IPS-18a (cell line): ENCODE measurements around the gene ALPP.
A peak's percentile ranks its signal among the peaks of the same experiment; 100 is the strongest.
"Not testable (repeated sequence)": the region's sequence is repeated elsewhere in the genome, so short reads cannot be mapped to it uniquely, and the experiment has no call there.

ENCODE experiments used
- H3K27ac ChIP-seq: one replicate; pipeline ENCODE4 v1.5.1; 2013; ENCODE audit warnings: low read length
- H3K27me3 ChIP-seq: one replicate; pipeline ENCODE4 v1.6.1; 2013; ENCODE audit warnings: mild to moderate bottlenecking, low read length; ENCODE audit not compliant: control insufficient read depth, insufficient read depth
- H3K36me3 ChIP-seq: one replicate; pipeline ENCODE4 v1.6.1; 2013; ENCODE audit warnings: low read depth, low read length; ENCODE audit not compliant: control insufficient read depth
- H3K4me1 ChIP-seq: one replicate; pipeline ENCODE4 v1.6.1; 2013; ENCODE audit warnings: low read depth, low read length; ENCODE audit not compliant: control insufficient read depth
- H3K4me3 ChIP-seq: one replicate; pipeline ENCODE4 v1.5.1; 2013; ENCODE audit warnings: low read length
- H3K9ac ChIP-seq: one replicate; pipeline ENCODE4 v1.6.1; 2013; ENCODE audit warnings: mild to moderate bottlenecking, low read length, moderate library complexity
- H3K9me3 ChIP-seq: one replicate; pipeline ENCODE4 v1.6.1; 2013; ENCODE audit warnings: low read depth, low read length; ENCODE audit not compliant: control insufficient read depth

The ALPP gene

GRCh38 chr2:232418056-232418455 is 39.5 kb downstream of the ALPP start:
- Histone ChIP-seq H3K36me3 (peaks cover 24% of the 10 kb centered on the region), H3K4me3 (peak overlapping the region; percentile 79), H3K27ac (no peak overlapping the region), H3K4me1 (peaks cover 14% of the 10 kb centered on the region), H3K27me3 (peaks cover 58% of the 10 kb centered on the region), H3K9ac (no peak overlapping the region), H3K9me3 (peaks cover 13% of the 10 kb centered on the region)

DNA sequence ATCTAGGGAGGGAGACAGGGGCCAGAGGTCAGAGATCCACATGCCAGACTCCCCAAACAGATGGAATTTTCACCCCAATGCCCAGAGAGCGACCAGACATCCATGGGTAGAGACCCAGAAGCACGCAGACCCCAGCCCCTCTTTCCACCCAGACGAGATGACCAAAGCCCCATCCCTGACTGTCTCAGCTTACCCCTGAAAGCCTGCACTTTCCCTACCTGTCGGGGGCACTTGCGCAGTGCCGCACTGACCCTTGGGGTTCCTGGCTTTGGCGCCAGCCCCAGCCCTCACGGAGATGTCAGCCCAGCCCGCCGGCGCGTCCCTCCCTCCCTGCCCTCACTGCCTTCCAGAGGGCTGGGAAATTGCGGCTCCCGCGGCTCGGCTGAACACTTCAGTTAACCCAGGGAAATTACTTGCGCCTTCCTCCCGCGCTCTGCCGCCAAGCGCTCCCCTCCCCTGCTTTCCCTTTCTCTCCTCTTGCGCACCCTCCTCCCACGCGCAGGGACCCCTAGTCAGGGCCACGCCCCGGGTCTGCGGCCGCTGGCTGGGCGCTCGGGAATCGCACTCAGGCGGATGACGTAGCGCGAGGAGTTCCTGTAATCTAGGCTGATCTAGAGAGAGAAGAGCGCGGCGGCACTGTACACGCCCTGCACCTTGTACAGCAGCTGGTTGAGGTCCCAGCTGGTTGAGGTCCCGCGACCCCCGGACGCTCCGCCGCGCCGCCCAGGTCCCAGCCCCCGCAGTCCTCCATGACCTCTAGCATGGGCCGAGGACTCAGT is 40.1 kb downstream of the ALPP start:
- H3K27me3 ChIP-seq: peaks cover 58% of the 10 kb centered on the region
- peak overlapping the region; percentile 79 for H3K4me3 ChIP-seq

DNA sequence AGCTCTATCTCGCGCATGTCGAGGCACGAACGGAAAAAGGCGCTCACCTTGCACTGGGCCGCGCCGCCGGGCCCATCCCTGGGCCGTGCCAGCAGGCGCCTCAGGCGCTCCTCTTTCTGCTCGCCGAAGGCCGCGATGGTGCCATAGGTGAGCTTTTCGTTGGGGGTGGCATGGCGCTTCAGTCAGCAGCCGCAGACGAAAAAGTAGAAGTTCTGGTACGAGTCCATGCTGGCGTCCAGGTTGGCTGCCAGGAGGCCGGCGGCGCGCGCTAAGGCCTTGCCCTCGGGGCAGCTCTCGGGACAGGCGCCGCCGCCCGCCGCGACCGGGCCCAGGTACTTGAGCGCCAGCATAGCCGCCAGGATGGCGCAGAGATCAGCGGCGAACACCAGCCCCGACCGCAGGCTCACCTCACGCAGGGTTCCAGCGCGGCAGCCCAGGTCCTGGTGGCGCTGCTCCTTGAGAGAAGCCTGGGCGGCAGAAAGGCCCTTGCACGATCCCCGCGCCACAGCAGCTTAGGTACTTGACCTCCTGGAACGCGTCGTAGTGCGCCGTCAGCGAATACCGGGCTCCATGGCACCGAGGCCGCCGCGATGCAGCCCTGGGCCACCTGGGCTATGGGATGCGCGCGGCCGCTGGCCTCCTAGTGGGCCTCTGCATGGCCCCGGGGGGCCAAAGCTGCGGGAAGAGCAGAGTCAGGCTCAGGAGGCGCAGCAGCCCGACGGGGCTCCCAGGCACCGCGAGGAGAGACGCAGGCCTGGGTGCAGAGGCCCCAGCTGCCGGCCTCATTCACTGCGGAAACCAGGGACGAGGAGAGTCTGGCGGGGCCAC is 40.9 kb downstream of the ALPP start:
- H3K4me3 ChIP-seq: peak overlapping the region; percentile 79
- peak overlapping the region; percentile 58 for H3K9ac ChIP-seq
- H3K27ac ChIP-seq: no peak overlapping the region
- peaks cover 22% of the 10 kb centered on the region for H3K4me1 ChIP-seq
- peaks cover 58% of the 10 kb centered on the region for H3K27me3 ChIP-seq
- H3K36me3 ChIP-seq: peaks cover 24% of the 10 kb centered on the region
- peaks cover 13% of the 10 kb centered on the region for H3K9me3 ChIP-seq

More for the DNA sequence above, 40.1 kb downstream of the ALPP start:
- Histone ChIP-seq H3K9me3 (peaks cover 13% of the 10 kb centered on the region), H3K9ac (peak overlapping the region; percentile 58), H3K36me3 (peaks cover 24% of the 10 kb centered on the region), H3K27ac (no peak overlapping the region), H3K4me1 (peaks cover 14% of the 10 kb centered on the region)

GRCh38 chr2:232420073-232420454 is 41.5 kb downstream of the ALPP start:
- Histone ChIP-seq H3K27ac (no peak overlapping the region), H3K9me3 (peaks cover 13% of the 10 kb centered on the region), H3K9ac (peak overlapping the region; percentile 58), H3K4me3 (peak overlapping the region; percentile 79), H3K27me3 (peaks cover 58% of the 10 kb centered on the region), H3K36me3 (peaks cover 24% of the 10 kb centered on the region), H3K4me1 (peaks cover 27% of the 10 kb centered on the region)

GRCh38 chr2:232420463-232421188 is 42.1 kb downstream of the ALPP start:
- Histone ChIP-seq H3K4me1 (peaks cover 33% of the 10 kb centered on the region), H3K4me3 (peak overlapping the region; percentile 79), H3K36me3 (peaks cover 20% of the 10 kb centered on the region), H3K27ac (no peak overlapping the region), H3K9me3 (peaks cover 13% of the 10 kb centered on the region), H3K27me3 (peaks cover 58% of the 10 kb centered on the region), H3K9ac (peak overlapping the region; percentile 58)

GRCh38 chr2:232421189-232421785 is 42.7 kb downstream of the ALPP start:
- H3K9me3 ChIP-seq: peaks cover 13% of the 10 kb centered on the region
- H3K36me3 ChIP-seq: peaks cover 13% of the 10 kb centered on the region
- H3K4me3 ChIP-seq: peak overlapping the region; percentile 79
- H3K9ac ChIP-seq: no peak overlapping the region
- peaks cover 58% of the 10 kb centered on the region for H3K27me3 ChIP-seq
- no peak overlapping the region for H3K27ac ChIP-seq
- H3K4me1 ChIP-seq: peaks cover 40% of the 10 kb centered on the region

DNA sequence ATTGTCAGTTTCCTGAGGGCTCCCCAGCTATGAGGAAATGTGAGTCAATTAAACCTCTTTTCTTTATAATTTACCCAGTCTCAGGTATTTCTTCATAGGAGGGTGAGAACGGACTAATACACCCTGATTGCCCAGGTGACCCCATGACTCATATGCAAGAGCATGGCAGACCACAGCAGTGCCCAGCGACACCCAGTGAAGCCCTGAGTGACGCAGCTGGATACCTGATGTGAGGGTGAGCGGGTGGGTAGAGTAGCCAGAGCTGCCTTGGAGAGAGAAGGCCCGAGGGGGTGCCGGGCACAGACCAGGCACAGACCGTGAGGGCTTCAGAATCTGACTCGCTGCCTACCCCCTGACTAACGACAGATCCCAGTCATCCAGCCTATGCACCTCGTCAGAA is 43.5 kb downstream of the ALPP start:
- Histone ChIP-seq H3K4me1 (peaks cover 40% of the 10 kb centered on the region), H3K9ac (peak overlapping the region; percentile 43)

DNA sequence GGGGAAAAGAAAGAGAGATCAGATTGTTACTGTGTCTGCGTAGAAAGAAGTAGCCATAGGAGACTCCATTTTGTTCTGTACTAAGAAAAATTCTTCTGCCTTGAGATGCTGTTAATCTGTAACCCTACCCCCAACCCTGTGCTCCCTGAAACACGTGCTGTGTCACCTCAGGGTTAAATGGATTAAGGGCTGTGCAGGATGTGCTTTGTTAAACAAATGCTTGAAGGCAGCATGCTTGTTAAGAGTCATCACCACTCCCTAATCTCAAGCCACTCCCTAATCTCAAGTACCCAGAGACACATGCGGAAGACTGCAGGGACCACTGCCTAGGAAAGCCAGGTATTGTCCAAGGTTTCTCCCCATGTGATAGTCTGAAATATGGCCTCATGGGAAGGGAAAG is 44.4 kb downstream of the ALPP start:
- Histone ChIP-seq H3K27ac (peak overlapping the region; percentile 85), H3K9me3 (peaks cover 13% of the 10 kb centered on the region), H3K9ac (peak overlapping the region; percentile 43), H3K4me1 (peaks cover 40% of the 10 kb centered on the region), H3K27me3 (peaks cover 48% of the 10 kb centered on the region), H3K4me3 (peak overlapping the region; percentile 47)
- H3K36me3 ChIP-seq: not testable (repeated sequence)

More for the DNA sequence above, 43.5 kb downstream of the ALPP start:
- Histone ChIP-seq H3K9me3 (peaks cover 13% of the 10 kb centered on the region), H3K36me3 (peaks cover 5% of the 10 kb centered on the region), H3K27me3 (peaks cover 57% of the 10 kb centered on the region), H3K27ac (peak overlapping the region; percentile 85), H3K4me3 (no peak overlapping the region)

GRCh38 chr2:232423407-232423806 is 44.9 kb downstream of the ALPP start:
- not testable (repeated sequence) for H3K36me3 ChIP-seq
- peaks cover 40% of the 10 kb centered on the region for H3K4me1 ChIP-seq
- peaks cover 13% of the 10 kb centered on the region for H3K9me3 ChIP-seq
- peaks cover 44% of the 10 kb centered on the region for H3K27me3 ChIP-seq
- H3K4me3 ChIP-seq: peak overlapping the region; percentile 43
- peak overlapping the region; percentile 73 for H3K27ac ChIP-seq
- peak overlapping the region; percentile 41 for H3K9ac ChIP-seq

DNA sequence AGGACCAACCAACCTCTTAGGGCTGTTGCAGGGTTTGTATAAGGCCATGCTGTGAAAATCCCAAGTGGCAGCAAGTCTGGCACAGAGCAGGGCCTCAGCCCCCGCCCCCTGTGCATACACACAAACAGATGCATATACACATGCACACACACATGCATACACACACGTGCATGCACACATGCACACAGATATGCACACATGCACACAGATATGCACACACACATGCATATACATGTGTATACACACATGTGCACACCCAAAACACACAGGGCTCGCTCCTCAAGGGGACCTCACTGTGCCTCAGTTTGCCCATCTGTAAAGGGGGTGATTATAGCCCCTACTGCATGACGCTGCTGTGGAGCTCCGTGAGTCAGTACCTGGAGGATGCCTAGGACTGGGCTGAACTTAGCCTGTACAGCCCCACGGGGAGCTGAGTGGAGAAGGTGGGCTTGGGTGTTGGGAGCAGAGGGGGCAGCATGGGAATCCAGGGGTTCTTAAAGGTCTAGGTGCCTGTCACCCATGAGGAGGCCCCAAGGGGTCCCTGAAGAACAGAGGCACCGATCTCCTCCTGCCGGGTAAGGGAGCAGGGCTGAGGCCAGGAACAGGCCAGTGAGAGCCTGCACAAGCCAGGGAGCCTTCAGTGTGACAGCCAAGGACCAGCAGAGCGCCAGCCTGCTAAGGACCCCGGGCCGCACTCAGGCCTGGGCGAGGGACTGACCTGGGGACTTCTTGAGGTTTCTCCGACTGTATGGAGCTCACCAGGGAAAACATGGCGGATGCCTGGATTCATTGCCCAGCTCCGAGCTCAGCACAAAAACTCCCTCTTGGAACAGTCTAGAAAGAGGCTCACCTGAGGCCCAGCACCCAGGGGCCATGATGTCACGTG is 53.4 kb downstream of the ALPP start:
- Histone ChIP-seq H3K4me3 (no peak overlapping the region), H3K36me3 (no peaks in the 10 kb centered on the region), H3K9ac (no peak overlapping the region), H3K27me3 (no peaks in the 10 kb centered on the region), H3K9me3 (no peaks in the 10 kb centered on the region), H3K4me1 (no peaks in the 10 kb centered on the region), H3K27ac (no peak overlapping the region)
